MCF 10A (cell line): Measurements from ENCODE around the gene PPIH. TPM values are rescaled to one million over a fixed set of nuclear protein-coding genes. Genes with fewer than 3 reads are reported as not detected.

Source experiments
- BruUV-seq: library from RNA; stranded (reverse); fragments of 400-500 nt; replicated peaks from 2 replicates; lab custom pipeline; 2021; lab: Mats Ljungman, UMichigan
- CTCF ChIA-PET: fragments of 300-600 bp; sonication (Branson Sonifier 250); formaldehyde crosslinking; extraction: SDS; loops from one replicate; lab custom pipeline; 2021; ENCODE audit warnings: antibody characterized with exemption, inconsistent platforms; lab: Yijun Ruan, JAX
- POLR2A ChIA-PET: fragments of 300-600, 350-650 bp; sonication (Branson Sonifier 250); formaldehyde crosslinking; extraction: SDS; loops from one replicate; lab custom pipeline; 2020; ENCODE audit warnings: antibody characterized with exemption, inconsistent platforms; lab: Yijun Ruan, JAX
- DNase-seq: peaks from one replicate; pipeline ENCODE4 v3.0.0-alpha.2; 2018; ENCODE audit not compliant: unreplicated experiment
- H3K27ac Mint-ChIP-seq: one replicate; pipeline ENCODE4 v1.8.0; 2022; ENCODE audit warnings: mild to moderate bottlenecking, low read depth, mixed read lengths; ENCODE audit not compliant: unreplicated experiment
- H3K27me3 Mint-ChIP-seq: one replicate; pipeline ENCODE4 v1.8.0; 2022; ENCODE audit warnings: mixed read lengths; ENCODE audit not compliant: insufficient read depth, unreplicated experiment
- H3K36me3 Mint-ChIP-seq: one replicate; pipeline ENCODE4 v1.8.0; 2022; ENCODE audit warnings: mild to moderate bottlenecking, moderate library complexity, mixed read lengths; ENCODE audit not compliant: insufficient read depth, unreplicated experiment
- H3K4me1 Mint-ChIP-seq: one replicate; pipeline ENCODE4 v1.8.0; 2022; ENCODE audit warnings: mixed read lengths; ENCODE audit not compliant: insufficient read depth, unreplicated experiment
- H3K4me3 Mint-ChIP-seq: one replicate; pipeline ENCODE4 v1.8.0; 2022; ENCODE audit warnings: mild to moderate bottlenecking, moderate library complexity, mixed read lengths; ENCODE audit not compliant: unreplicated experiment
- H3K9me3 Mint-ChIP-seq: one replicate; pipeline ENCODE4 v1.8.0; 2022; ENCODE audit warnings: mixed read lengths; ENCODE audit not compliant: unreplicated experiment
- intact Hi-C: fragments of 100-400 bp; cut with micrococcal nuclease; formaldehyde crosslinking; loops from 2 replicates; pipeline ENCODE4 v1.14.1; 2022
- total RNA-seq: library from RNA; stranded (reverse); gene quantifications from 2 replicates; pipeline ENCODE4 v1.2.3, GENCODE V29; 2022
- TF ChIP-seq, protein P1 (sequence below): fragments of 200-600 bp; IDR thresholded peaks from one replicate; pipeline ENCODE4 v1.8.0; 2022; ENCODE audit warnings: antibody characterized with exemption, mild to moderate bottlenecking; ENCODE audit not compliant: unreplicated experiment

PPIH gene
- total RNA-seq, 1 experiment from 2014 or later: 55.9 TPM

GRCh38 chr1:42660907-42661500 is 2.8 kb downstream of the PPIH start:
- Mint-ChIP-seq H3K27me3 (no peaks in the 10 kb centered on the region), H3K9me3 (no peaks in the 10 kb centered on the region), H3K27ac (peak overlapping the region; percentile 66), H3K4me1 (peaks cover 13% of the 10 kb centered on the region), H3K36me3 (peaks cover 36% of the 10 kb centered on the region), H3K4me3 (no peak overlapping the region)
- ChIA-PET POLR2A (interaction anchor here (0.8 to 2.2 kb wide), 3 partner anchors 18 to 26 kb away, joined by 3 to 17 read pairs (median 10); partner anchors contain the start of gene YBX1), CTCF (interaction anchor here (1.0 kb wide), 1 partner anchor 21 kb away, joined by 3 read pairs; the partner anchor contains the start of gene YBX1)
- TSS peak; percentile 7 for BruUV-seq
- intact Hi-C loops: no loop called here
- TF ChIP-seq, protein P1, sequence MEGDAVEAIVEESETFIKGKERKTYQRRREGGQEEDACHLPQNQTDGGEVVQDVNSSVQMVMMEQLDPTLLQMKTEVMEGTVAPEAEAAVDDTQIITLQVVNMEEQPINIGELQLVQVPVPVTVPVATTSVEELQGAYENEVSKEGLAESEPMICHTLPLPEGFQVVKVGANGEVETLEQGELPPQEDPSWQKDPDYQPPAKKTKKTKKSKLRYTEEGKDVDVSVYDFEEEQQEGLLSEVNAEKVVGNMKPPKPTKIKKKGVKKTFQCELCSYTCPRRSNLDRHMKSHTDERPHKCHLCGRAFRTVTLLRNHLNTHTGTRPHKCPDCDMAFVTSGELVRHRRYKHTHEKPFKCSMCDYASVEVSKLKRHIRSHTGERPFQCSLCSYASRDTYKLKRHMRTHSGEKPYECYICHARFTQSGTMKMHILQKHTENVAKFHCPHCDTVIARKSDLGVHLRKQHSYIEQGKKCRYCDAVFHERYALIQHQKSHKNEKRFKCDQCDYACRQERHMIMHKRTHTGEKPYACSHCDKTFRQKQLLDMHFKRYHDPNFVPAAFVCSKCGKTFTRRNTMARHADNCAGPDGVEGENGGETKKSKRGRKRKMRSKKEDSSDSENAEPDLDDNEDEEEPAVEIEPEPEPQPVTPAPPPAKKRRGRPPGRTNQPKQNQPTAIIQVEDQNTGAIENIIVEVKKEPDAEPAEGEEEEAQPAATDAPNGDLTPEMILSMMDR: no peak
- no peak for DNase-seq

DNA sequence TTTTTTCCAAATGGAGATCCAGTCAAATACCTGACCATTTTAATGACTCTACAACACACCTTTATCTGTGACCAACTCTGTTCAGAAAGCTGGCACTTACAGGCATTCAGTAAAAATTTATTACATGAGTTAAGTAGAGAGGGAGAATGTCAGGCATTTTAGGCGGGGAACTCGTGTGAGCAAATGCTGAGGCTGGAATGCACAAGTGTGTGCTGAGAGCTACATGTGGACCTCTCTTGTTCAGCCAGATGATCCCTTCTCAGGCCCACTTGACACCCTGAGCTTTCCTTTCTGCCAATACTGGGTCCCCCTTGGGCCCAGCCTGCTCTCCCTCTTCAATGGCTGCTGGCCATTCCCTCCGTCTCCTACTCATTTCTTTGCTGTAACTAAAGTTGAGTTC is 11.7 kb downstream of the PPIH start:
- Mint-ChIP-seq H3K27ac (no peak overlapping the region), H3K36me3 (peaks cover 43% of the 10 kb centered on the region), H3K4me3 (no peak overlapping the region), H3K9me3 (no peaks in the 10 kb centered on the region), H3K4me1 (no peaks in the 10 kb centered on the region), H3K27me3 (no peaks in the 10 kb centered on the region)
- BruUV-seq: no TSS peak
- CTCF ChIA-PET: interaction anchor here (0.6 kb wide), 1 partner anchor 54 kb away, joined by 3 read pairs; no protein-coding TSS in a partner anchor
- POLR2A ChIA-PET: interaction anchor here (1.2 to 3.0 kb wide), 3 partner anchors 10 to 12 kb away, joined by 3 to 16 read pairs (median 3); partner anchors contain the start of genes PPIH and YBX1
- intact Hi-C loops: no loop called here
- TF ChIP-seq, protein P1: no peak
- DNase-seq: no peak

- H3K4me3 Mint-ChIP-seq: no peak overlapping the region
- TF ChIP-seq, protein P1: no peak
- POLR2A ChIA-PET: interaction anchor here (0.7 to 3.0 kb wide), 3 partner anchors 10 to 110 kb away, joined by 4 to 16 read pairs (median 11); partner anchors contain the start of gene YBX1
- CTCF ChIA-PET: interaction anchor here (0.6 kb wide), 1 partner anchor 55 kb away, joined by 3 read pairs; no protein-coding TSS in a partner anchor
- intact Hi-C loops: no loop called here
- H3K9me3 Mint-ChIP-seq: no peaks in the 10 kb centered on the region
- BruUV-seq: no TSS peak
- no peak overlapping the region for H3K27ac Mint-ChIP-seq
- no peaks in the 10 kb centered on the region for H3K27me3 Mint-ChIP-seq
- no peaks in the 10 kb centered on the region for H3K4me1 Mint-ChIP-seq
- DNase-seq: no peak
- peaks cover 47% of the 10 kb centered on the region for H3K36me3 Mint-ChIP-seq
Measured at GRCh38 chr1:42670425-42670824, 12.2 kb downstream of the PPIH start.

DNA sequence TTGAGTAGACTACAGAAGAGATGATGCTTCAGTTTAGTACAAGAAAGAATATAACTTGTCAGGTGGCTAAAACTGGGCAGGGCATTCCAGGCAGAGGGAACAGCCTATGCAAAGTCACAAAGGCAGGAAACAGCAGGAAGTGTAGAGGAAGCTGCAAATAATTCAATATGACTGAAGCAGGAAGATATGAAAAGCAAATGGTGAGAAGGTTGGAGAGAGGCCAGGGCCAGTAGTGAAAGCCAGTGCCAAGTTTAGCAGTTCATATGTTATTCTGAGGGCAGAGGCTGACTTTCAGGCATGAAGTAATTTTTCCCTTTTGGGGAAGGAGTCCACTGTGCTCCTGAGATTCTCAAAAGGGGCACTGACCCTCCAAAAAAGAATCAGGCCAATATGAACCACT is 16.0 kb downstream of the PPIH start:
- no peak overlapping the region for H3K4me3 Mint-ChIP-seq
- CTCF ChIA-PET: interaction anchor here (0.6 kb wide), 1 partner anchor 59 kb away, joined by 3 read pairs; no protein-coding TSS in a partner anchor
- intact Hi-C loops: no loop called here
- POLR2A ChIA-PET: interaction anchor here (1.8 kb wide), 1 partner anchor 8 kb away, joined by 10 read pairs; the partner anchor contains the start of gene YBX1
- peak overlapping the region; percentile 81 for H3K27ac Mint-ChIP-seq
- peaks cover 32% of the 10 kb centered on the region for H3K36me3 Mint-ChIP-seq
- no peaks in the 10 kb centered on the region for H3K9me3 Mint-ChIP-seq
- no peak for DNase-seq
- no TSS peak for BruUV-seq
- H3K27me3 Mint-ChIP-seq: no peaks in the 10 kb centered on the region
- TF ChIP-seq, protein P1: no peak
- no peaks in the 10 kb centered on the region for H3K4me1 Mint-ChIP-seq
